NCI-H1436 (cell line): ENCODE results near the gene DYNC1I1.
A peak's percentile ranks its signal among the peaks of the same experiment; 100 is the strongest.
"Not testable (repeated sequence)": the region's sequence is repeated elsewhere in the genome, so short reads cannot be mapped to it uniquely, and the experiment has no call there.

ENCODE experiments used
- DNase-seq: peaks from one replicate; lab custom pipeline; 2025; lab: John Stamatoyannopoulos, UW

Gene DYNC1I1

DNA sequence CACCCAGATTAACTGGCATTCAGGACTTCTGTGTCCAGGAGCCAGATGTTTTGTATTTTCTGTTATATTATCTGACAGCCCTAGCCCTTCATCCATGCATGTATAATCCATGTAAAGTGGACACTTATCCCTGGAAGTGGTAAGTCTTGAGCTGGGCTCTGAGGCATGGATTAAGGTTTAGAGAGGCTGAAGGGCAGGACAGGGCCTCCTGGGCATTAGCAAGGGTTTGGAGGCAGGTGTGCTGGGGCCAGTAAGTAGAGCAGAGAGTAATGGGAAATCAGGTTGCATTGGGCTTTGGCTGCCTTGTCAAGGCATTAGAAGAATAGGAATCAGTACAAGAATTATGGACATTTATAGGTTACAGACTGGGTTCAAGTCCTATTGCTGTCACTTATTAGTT is 138.0 kb downstream of the DYNC1I1 start:
- no peak for DNase-seq

DNA sequence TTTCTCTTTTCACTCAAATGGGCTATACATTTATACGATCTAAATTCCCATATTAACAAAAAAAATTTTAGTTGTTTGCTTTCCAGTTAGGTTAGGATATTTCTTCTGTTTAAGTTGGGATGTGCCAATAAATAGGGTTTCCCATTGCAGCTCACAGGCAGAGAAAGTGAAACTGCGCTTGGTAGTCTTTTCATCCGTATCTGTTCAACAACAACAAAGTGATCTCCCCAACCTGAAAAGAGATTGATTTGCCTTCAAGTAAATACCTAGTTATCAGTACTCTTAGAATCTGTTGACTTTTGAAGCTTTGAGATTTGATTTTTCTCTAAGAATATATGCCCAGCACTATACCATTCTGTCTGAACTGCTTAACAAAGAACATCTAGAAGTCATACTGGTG is 143.4 kb downstream of the DYNC1I1 start:
- no peak for DNase-seq

- peak; percentile 78 for DNase-seq
Measured at GRCh38 chr7:95916573-95917297, 144.4 kb downstream of the DYNC1I1 start.

DNA sequence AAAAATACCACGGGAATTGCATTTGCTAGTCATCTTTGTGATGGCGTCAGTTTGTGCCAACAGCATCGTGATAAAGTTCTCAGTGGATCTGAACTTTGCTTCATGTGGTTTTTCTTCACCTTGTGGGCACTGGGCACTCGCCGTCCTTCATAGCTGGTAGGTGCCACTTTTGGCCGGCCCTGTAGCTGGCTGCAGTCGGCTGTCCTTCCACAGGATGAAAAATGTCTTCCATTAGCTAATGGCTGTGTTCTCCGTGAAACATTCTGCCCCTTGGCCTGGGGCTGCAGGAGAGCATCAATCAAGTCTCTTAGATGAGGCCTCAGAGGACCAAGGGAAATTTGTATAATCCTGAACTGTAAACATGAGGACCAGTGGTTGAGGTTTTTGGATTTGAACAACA is 145.3 kb downstream of the DYNC1I1 start:
- DNase-seq = no peak

DNA sequence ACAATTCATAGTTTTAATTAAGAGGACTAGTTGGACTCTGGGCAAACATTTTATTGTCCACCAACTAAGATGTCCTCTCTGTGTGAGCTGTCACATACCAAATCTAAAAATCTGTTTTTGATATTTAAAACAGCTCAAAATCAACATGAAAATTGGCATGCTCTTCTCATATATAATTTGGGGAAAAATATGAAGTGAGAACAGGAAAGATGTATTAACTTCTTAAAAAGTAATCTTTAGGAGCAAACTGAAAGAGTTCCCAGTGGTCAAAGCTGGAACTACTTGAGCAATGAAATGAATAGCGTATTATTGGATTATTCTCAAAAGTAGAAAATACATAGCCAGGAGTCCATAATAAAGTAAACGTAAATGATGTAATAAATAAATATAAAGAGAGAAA is 147.2 kb downstream of the DYNC1I1 start:
- DNase-seq = no peak

DNA sequence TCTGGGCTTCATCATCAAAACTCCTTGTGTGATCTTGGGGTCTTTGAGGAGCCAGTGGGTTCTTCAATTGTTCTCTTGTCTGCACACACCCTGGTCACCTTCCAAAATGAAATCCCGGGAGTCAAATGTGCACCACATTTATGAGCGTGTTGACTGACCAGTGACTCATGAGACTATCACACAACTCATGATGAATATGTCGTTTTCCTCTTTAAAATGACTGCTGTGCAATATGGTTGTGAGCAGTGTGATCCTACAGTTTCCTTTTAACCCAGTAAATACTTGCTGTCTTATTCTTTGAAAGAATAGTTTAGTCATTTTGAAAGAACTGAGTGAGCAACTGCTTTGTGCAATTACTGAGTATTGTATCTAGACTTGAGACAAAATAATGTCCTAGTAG is 149.2 kb downstream of the DYNC1I1 start:
- no peak for DNase-seq

DNA sequence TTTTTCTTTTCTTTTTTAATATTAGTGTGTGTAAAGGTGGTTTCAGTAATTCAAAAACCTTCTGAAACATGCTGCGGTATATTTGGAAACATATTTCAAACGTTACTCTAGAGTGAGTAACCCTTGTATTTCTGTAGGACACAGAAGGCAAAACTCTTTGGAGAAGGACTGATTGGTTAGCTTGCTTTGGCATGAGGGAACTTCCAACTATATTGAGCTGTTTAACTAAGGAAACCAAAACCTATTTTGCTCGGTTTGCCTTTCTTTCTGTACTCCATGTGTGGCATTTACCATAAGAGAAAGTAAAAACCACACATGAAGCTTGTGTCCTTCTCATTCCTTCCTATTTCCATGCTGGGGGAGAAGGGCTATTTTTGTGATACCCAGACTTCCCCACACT is 149.8 kb downstream of the DYNC1I1 start:
- DNase-seq = no peak

DNA sequence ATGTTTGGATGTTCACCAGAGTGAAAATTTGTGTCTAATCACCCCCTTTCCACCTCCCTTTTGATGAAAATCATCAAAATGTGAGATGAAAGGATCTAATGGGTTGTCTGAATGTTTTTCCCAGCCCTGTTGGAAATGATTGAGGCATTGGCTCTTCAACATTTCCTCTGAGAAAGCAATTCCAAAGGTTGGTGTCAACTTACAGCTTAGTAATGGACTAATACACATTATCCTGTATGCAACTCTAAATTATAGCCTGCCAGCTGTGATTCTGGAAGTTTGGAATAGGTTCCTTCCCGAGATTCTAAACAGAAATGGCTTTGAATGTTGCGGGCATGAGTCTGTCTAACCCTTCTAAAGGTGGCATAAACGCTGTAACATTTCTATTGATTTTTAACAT is 152.9 kb downstream of the DYNC1I1 start:
- no peak for DNase-seq

DNA sequence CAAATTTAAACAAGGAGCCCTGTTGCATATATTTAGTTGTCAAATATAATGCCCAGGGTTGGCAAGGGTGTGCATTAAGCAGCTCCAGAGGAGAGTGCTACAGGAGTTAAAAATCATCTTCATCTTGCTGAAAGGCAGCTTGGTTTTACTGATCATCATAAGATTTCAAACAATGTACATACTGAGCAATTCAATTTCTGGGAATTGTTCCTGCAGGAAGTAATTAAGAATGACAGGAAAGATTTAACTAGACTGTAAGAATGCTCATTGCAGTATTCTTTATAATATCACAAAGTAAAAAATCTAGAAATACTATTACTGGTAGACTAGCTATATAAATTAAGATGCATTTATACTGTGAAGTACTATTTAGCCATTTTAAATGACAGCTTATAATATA is 153.6 kb downstream of the DYNC1I1 start:
- no peak for DNase-seq

DNA sequence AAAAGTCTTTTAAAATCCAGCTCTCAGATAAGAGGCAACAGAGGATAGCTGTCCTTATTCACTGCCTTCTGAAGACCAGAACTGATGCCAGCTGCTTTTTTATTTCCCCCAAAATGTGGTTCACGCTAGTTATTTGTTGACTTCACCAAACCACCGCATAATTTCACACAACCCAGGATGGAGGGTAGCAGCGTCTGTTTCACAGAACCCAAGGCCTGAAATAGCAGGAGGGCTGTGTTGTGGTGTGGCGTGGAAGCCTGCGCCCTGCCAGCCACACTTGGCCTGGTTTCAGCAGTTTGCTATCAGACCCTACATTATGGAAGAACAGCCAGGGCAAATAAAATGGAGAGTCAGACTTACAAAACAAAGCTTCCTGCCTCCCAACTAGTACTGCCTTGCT is 155.4 kb downstream of the DYNC1I1 start:
- DNase-seq = no peak

DNA sequence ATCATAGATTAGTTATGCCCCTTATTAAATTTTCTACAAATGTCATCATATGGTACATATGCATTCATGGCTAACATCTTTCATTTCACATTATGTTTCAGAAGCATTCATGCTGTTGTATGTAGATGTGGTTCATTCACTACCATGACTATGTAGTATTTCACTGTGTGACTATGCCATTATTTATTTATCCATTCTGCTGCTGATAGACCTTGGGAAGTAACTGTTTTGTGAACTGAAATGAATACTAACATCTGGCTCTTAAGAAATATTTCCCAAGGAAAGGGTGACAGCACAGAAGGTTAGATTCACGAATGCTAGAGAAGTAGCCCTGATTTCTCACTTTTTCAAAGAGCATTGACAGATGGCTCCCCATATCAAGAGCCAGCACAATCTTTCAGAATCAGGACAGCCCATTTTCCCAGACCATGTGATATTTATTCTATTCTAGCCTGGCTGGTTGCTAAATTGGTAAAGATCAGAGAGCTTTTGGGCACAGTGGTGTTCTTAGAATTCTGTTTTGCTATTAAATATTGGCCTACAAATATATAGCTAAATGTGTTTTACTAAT is 157.4 kb downstream of the DYNC1I1 start:
- DNase-seq = no peak

- DNase-seq = no peak
Measured at GRCh38 chr7:95931460-95932232, 159.3 kb downstream of the DYNC1I1 start.

DNA sequence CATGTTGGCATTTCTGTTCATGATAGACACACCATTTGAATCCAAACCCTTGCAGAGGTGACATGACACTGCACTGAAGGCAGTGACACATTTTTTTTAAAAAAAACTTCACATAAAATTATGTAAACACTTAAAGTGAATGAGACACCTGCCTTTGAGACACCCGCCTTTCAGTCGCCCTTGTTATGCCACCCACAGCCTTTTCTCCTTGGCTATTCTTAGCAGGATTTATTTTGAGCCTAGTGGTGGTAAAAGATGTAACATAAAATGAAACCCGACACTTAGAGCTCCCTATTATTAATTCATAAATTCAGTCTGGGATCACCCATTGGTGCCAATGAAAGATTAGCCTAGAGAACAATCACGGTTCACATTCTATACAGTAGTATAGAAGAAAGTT is 161.3 kb downstream of the DYNC1I1 start:
- DNase-seq = peak; percentile 68

- not testable (repeated sequence) for DNase-seq
Measured at GRCh38 chr7:95944867-95945266, 172.5 kb downstream of the DYNC1I1 start.

DNA sequence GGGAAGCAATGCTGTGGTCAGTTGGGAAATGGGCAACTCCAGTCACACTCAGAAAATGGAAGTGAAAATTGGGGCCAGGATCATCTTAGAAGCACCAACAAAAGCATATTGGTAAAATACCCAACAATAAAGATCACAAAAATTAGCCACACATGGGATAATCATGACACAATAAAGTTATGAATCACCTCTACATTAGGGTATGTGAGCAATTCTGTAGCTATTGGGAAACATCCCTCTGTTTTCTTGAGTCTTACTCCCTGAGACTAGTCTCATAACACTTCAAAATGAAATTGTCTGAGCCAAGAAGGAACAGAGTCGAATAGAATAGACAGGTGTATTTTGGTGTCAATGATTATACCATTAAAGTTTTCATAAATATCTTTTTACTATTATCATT is 178.3 kb downstream of the DYNC1I1 start:
- DNase-seq = no peak

DNA sequence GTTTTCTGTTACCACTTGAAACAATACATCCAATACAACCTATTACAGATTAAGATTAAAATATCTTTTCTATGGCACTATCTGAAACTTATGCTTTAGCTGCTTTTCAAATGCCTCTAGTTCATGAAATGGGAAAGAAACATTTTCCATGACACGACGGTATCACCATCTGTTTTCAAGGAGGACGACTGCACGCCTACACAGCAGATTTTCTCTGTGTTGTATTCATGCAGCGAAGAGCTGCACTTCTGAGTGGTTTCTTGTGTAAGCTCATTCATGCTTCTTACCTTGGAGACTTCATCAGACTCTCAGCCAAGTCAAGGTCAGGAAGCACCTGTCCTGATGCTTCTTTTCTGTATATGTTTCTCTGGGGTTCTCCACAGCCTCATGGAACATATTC is 179.2 kb downstream of the DYNC1I1 start:
- DNase-seq = no peak

DNA sequence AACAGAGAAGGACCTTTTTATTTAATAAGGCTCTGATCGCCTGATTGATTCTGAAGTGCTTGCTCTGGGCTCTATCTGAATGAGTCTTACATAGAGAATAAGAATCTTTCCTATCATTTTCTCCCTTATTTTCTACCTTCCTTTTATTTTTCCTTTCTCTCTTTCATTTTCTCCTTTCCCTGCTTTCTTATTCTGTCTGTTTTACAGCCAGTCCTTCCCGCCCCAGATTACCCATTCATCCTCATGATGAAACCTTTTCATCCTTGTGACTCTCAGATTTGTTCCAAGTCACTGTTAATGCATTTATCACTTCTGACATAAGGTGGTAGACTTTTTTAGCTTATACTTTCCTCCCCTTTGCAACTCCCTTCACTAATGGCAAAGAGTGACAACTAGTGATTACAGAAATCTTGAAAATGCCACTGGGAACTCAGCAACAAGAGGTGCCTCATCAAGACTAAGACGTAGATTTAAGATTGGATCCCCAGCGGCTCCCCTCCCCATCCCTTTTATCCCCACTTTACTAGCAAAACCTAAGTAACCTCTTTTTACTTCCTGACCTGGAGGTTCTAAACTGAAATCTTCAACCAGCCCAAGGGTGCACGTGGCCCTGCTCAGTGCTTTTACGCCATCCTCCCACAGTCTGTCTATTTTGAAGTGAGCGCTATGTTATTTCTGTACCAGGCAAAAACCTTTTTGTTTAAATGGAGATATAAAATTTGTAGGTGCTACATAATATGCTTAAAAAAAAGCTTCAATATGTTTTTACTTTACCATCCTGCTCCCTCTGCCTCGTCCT is 179.8 kb downstream of the DYNC1I1 start:
- DNase-seq = no peak

GRCh38 chr7:95952851-95953250 is 180.5 kb downstream of the DYNC1I1 start:
- DNase-seq = no peak

- DNase-seq = no peak
Measured at GRCh38 chr7:95955748-95956147, 183.4 kb downstream of the DYNC1I1 start.

- DNase-seq = no peak
Measured at GRCh38 chr7:95957510-95957909, 185.2 kb downstream of the DYNC1I1 start.

DNA sequence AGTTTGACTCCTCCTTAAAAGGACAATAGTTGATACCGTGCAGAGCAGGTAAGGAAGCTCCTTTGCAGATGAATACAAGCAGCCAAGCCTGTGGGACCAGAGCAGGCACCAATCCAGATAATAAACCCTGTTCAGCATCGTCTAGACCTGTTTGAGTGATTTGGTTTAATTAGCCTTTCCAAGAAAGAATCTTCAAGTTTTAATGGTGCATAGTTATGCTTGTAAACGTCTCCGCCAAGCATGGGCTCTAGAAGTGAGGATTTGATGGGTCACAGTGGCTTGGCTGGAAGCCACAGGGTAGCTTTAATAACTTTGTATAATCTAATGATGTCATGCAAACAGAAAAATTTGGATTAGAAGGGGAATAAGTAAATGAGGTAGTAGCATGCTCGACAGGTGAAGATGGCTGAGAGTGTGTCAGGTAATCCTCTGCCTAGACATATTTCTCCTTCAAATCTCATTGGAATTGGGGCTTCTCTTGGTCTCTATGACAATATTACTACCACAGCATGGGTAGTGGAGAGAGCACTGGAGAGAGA is 188.4 kb downstream of the DYNC1I1 start:
- no peak for DNase-seq

- DNase-seq = no peak
Measured at GRCh38 chr7:95963446-95963990, 191.2 kb downstream of the DYNC1I1 start.
